ENCODE data around the gene THSD7A. TPM values are rescaled to one million over a fixed set of nuclear protein-coding genes. Genes with fewer than 3 reads are reported as not detected.

The THSD7A gene
- total RNA-seq, 1 experiment from 2014 or later, result 5.9 TPM

DNA sequence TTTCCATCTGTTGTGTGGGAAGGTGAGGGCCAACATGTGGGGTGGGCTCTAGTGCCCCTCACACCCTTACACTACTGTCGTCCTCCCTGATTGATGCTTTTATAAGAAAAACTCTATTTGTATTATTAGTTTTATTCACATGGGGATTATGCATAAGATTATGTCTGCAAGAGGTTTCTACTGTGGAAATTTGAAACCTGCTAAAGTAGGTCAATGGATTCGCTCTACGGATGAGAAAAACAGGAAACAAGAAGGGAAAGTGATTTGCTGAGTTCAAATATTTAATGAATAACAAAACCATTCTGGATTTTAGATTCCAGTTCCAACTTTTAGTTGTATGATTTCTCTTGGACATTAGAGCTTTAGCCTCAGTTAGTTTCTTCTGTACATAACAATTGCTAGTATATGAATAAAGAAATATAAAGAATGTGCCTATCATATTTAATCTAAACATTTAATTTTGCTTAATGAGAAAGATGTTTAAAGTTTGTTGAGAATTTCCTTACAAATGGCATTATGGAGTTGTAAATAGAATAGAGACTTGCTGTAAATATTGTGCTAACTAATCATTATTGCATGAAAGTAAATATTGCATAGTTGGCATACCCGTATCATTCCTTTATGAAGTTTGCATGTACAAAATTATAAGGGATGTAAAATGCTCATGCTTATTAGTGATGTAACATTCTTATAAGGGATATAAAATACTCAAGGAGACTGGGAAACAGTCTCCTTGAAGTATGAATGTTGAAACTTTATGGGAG lies 193.8 kb downstream of the THSD7A start:
- TF ChIP-seq, protein P1, sequence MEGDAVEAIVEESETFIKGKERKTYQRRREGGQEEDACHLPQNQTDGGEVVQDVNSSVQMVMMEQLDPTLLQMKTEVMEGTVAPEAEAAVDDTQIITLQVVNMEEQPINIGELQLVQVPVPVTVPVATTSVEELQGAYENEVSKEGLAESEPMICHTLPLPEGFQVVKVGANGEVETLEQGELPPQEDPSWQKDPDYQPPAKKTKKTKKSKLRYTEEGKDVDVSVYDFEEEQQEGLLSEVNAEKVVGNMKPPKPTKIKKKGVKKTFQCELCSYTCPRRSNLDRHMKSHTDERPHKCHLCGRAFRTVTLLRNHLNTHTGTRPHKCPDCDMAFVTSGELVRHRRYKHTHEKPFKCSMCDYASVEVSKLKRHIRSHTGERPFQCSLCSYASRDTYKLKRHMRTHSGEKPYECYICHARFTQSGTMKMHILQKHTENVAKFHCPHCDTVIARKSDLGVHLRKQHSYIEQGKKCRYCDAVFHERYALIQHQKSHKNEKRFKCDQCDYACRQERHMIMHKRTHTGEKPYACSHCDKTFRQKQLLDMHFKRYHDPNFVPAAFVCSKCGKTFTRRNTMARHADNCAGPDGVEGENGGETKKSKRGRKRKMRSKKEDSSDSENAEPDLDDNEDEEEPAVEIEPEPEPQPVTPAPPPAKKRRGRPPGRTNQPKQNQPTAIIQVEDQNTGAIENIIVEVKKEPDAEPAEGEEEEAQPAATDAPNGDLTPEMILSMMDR (IDR thresholded peaks at IDR 0.05; ENCODE audit: unreplicated experiment), result no peak
- Mint-ChIP-seq H3K27me3 (ENCODE audit: unreplicated experiment) (no peaks in the 10 kb centered on the region), H3K4me1 (ENCODE audit: low read depth, unreplicated experiment) (no peaks in the 10 kb centered on the region), H3K9me3 (ENCODE audit: low read depth, unreplicated experiment) (no peaks in the 10 kb centered on the region), H3K27ac (ENCODE audit: unreplicated experiment) (no peak overlapping the region), H3K36me3 (ENCODE audit: insufficient read depth, unreplicated experiment) (no peaks in the 10 kb centered on the region), H3K4me3 (ENCODE audit: low read depth, unreplicated experiment) (no peak overlapping the region)
- DNase-seq, result no peak
- no TSS peak for BruUV-seq (replicated peaks)
- CTCF ChIA-PET, result interaction anchor here (0.6 kb wide), 1 partner anchor 309 kb away, joined by 3 read pairs; no protein-coding TSS in a partner anchor
- intact Hi-C loops (cut with micrococcal nuclease; ENCODE audit: unreplicated experiment), result no loop called here

DNA sequence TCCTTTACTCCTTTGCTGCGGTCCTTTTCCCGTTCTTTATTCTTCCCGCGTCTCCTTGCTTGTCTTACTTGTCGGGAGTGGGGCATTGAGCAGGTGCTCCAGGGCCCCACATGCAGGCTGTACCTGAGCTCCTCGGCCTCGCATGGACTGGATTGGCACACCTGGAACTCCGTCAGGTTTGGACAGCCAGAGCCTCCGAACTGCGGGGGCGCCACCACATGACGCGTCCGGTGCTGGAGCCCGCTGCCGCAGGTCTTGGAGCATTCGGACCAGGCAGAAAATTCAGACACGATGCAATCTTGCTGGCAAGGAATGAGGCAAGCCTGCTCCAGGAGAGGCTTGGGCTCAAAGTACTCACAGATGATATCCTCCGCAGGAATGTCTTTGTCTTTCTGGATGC lies 195.7 kb downstream of the THSD7A start:
- Mint-ChIP-seq H3K36me3 (ENCODE audit: insufficient read depth, unreplicated experiment) (no peaks in the 10 kb centered on the region), H3K9me3 (ENCODE audit: low read depth, unreplicated experiment) (no peaks in the 10 kb centered on the region), H3K4me1 (ENCODE audit: low read depth, unreplicated experiment) (no peaks in the 10 kb centered on the region), H3K27ac (ENCODE audit: unreplicated experiment) (no peak overlapping the region), H3K27me3 (ENCODE audit: unreplicated experiment) (no peaks in the 10 kb centered on the region), H3K4me3 (ENCODE audit: low read depth, unreplicated experiment) (no peak overlapping the region)
- no peak for DNase-seq
- no TSS peak for BruUV-seq (replicated peaks)
- intact Hi-C loops (cut with micrococcal nuclease; ENCODE audit: unreplicated experiment), result no loop called here
- TF ChIP-seq, protein P1 (IDR thresholded peaks at IDR 0.05; ENCODE audit: unreplicated experiment), result no peak
- CTCF ChIA-PET, result no interaction called here

DNA sequence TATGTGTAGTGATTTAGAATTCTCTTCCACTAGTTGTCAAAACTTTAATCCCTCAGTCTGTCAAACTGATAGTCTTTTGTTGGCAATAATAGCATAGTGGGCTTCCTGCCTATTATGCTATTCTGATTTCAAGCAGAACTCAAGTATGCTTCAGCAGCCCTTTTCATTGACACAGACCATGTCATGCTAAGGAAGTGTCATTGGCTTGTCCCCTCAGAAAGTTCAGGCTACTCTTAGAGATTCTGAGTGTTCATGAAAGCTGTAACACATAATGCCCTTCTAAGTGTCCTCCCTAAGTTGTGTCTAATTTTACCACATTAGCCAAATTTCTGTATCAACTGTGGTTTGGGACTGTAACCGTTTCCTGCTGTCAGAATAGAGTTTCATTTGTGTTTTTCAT lies 198.7 kb downstream of the THSD7A start:
- Mint-ChIP-seq H3K9me3 (ENCODE audit: low read depth, unreplicated experiment) (no peaks in the 10 kb centered on the region), H3K4me1 (ENCODE audit: low read depth, unreplicated experiment) (no peaks in the 10 kb centered on the region), H3K27ac (ENCODE audit: unreplicated experiment) (no peak overlapping the region), H3K4me3 (ENCODE audit: low read depth, unreplicated experiment) (no peak overlapping the region), H3K27me3 (ENCODE audit: unreplicated experiment) (no peaks in the 10 kb centered on the region), H3K36me3 (ENCODE audit: insufficient read depth, unreplicated experiment) (no peaks in the 10 kb centered on the region)
- TF ChIP-seq, protein P1 (IDR thresholded peaks at IDR 0.05; ENCODE audit: unreplicated experiment), result no peak
- intact Hi-C loops (cut with micrococcal nuclease; ENCODE audit: unreplicated experiment), result no loop called here
- BruUV-seq (replicated peaks), result no TSS peak
- DNase-seq, result no peak
- CTCF ChIA-PET, result no interaction called here

DNA sequence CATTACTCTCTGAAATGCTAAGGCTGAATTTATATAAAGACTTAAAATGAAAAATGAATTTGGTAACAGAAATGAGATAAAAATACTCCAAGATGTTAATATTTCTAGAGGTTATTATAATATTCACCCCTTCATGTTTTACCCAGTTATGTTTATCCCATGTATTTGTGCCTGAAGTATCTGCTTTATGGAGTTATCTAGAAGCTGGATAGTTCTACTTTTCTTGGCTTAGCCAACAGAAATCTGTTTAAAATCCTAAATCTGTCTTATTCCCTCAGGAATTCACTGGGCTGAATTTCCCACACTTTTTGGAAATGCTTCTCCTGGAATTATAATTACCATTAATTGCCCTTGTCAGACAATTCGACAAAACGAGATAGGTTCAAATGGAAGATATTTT lies 201.6 kb downstream of the THSD7A start:
- Mint-ChIP-seq H3K36me3 (ENCODE audit: insufficient read depth, unreplicated experiment) (no peaks in the 10 kb centered on the region), H3K4me1 (ENCODE audit: low read depth, unreplicated experiment) (peaks cover 8% of the 10 kb centered on the region), H3K27me3 (ENCODE audit: unreplicated experiment) (no peaks in the 10 kb centered on the region), H3K27ac (ENCODE audit: unreplicated experiment) (no peak overlapping the region), H3K4me3 (ENCODE audit: low read depth, unreplicated experiment) (no peak overlapping the region), H3K9me3 (ENCODE audit: low read depth, unreplicated experiment) (no peaks in the 10 kb centered on the region)
- no TSS peak for BruUV-seq (replicated peaks)
- CTCF ChIA-PET, result no interaction called here
- TF ChIP-seq, protein P1 (IDR thresholded peaks at IDR 0.05; ENCODE audit: unreplicated experiment), result no peak
- intact Hi-C loops (cut with micrococcal nuclease; ENCODE audit: unreplicated experiment), result no loop called here
- DNase-seq, result no peak

All from Calu3 (cell line).